KOPT-K1 (cell line): ENCODE data around the gene PLAA.
"Not testable (repeated sequence)": the region's sequence is repeated elsewhere in the genome, so short reads cannot be mapped to it uniquely, and the experiment has no call there.

Experiments used
- H3K27ac ChIP-seq: fragments of 200-600 bp; sonication (generic); 2 replicates; pipeline ENCODE4 v1.5.1; 2016; ENCODE audit warnings: antibody characterized with exemption, mild to moderate bottlenecking, low read depth, low read length; ENCODE audit not compliant: poor library complexity, severe bottlenecking
- H3K36me3 ChIP-seq: fragments of 200-600 bp; sonication (generic); 2 replicates; pipeline ENCODE4 v1.5.1; 2017; ENCODE audit warnings: antibody characterized with exemption, mild to moderate bottlenecking, low read length, moderate library complexity; ENCODE audit not compliant: insufficient read depth
- H3K9me3 ChIP-seq: fragments of 200-600 bp; sonication (generic); 2 replicates; pipeline ENCODE4 v1.5.1; 2017; ENCODE audit warnings: antibody characterized with exemption, low read length, mild to moderate bottlenecking; ENCODE audit not compliant: insufficient read depth, poor library complexity, severe bottlenecking

The PLAA gene

GRCh38 chr9:26892251-26893029 lies 54.6 kb downstream of the PLAA start, which contains the start of gene CAAP1:
Gene CAAP1 (minus strand): TSS chr9:26892802. CDS start chr9:26892715, 87 bp downstream.
- Histone ChIP-seq H3K27ac (peak within 1 kb of the TSS; percentile 88), H3K9me3 (no peaks in the 10 kb centered on the region), H3K36me3 (peaks cover 6% of the 10 kb centered on the region; the same call in 1 of the 2 replicates)

- Histone ChIP-seq H3K27ac (peak overlapping the region; percentile 88), H3K9me3 (no peaks in the 10 kb centered on the region), H3K36me3 (peaks cover 12% of the 10 kb centered on the region)
Observed at GRCh38 chr9:26891726-26892125, 55.3 kb downstream of the PLAA start.

- no peak overlapping the region for H3K27ac ChIP-seq
- H3K36me3 ChIP-seq = peaks cover 46% of the 10 kb centered on the region
- H3K9me3 ChIP-seq = peaks cover 4% of the 10 kb centered on the region
Observed at GRCh38 chr9:26888271-26888670, 58.8 kb downstream of the PLAA start.

- H3K27ac ChIP-seq = no peak overlapping the region
- H3K9me3 ChIP-seq = peaks cover 23% of the 10 kb centered on the region
- peaks cover 96% of the 10 kb centered on the region for H3K36me3 ChIP-seq
Observed at GRCh38 chr9:26882154-26882553, 64.9 kb downstream of the PLAA start.

GRCh38 chr9:26880262-26880661 lies 66.8 kb downstream of the PLAA start:
- Histone ChIP-seq H3K36me3 (peaks cover 91% of the 10 kb centered on the region), H3K9me3 (peaks cover 23% of the 10 kb centered on the region)

GRCh38 chr9:26875155-26875554 lies 71.9 kb downstream of the PLAA start:
- H3K9me3 ChIP-seq, H3K27ac ChIP-seq: not testable (repeated sequence)
- peaks cover 58% of the 10 kb centered on the region for H3K36me3 ChIP-seq

More at GRCh38 chr9:26880262-26880661, 66.8 kb downstream of the PLAA start:
- H3K27ac ChIP-seq = no peak overlapping the region

- H3K36me3 ChIP-seq = peaks cover 51% of the 10 kb centered on the region
- no peak overlapping the region for H3K27ac ChIP-seq
- no peaks in the 10 kb centered on the region for H3K9me3 ChIP-seq
Observed at GRCh38 chr9:26870292-26870691, 76.8 kb downstream of the PLAA start.

GRCh38 chr9:26863074-26863473 lies 84.0 kb downstream of the PLAA start:
- no peaks in the 10 kb centered on the region for H3K9me3 ChIP-seq
- no peak overlapping the region for H3K27ac ChIP-seq

GRCh38 chr9:26856413-26857032 lies 90.5 kb downstream of the PLAA start:
- Histone ChIP-seq H3K9me3 (no peaks in the 10 kb centered on the region), H3K36me3 (peaks cover 75% of the 10 kb centered on the region), H3K27ac (no peak overlapping the region)

More at GRCh38 chr9:26863074-26863473, 84.0 kb downstream of the PLAA start:
- peaks cover 33% of the 10 kb centered on the region for H3K36me3 ChIP-seq
